Measurements from ENCODE around the gene CARD11.
A peak's percentile ranks its signal among the peaks of the same experiment; 100 is the strongest.
"Not testable (repeated sequence)": the region's sequence is repeated elsewhere in the genome, so short reads cannot be mapped to it uniquely, and the experiment has no call there.

The CARD11 gene

GRCh38 chr7:3055626-3056025, 12.0 kb upstream of the CARD11 start:
- H3K27ac ChIP-seq: no peak overlapping the region
- H3K4me1 ChIP-seq: peaks cover 0 to 4% (median 0%) of the 10 kb centered on the region in 4 donors
- H3K4me3 ChIP-seq: no peak overlapping the region
- H3K27me3 ChIP-seq: peaks cover 0 to 2% of the 10 kb centered on the region in 2 donors
- intact Hi-C loops (cut with DNase I; ENCODE audit: low total_unique reads): no loop called here
- no peak for DNase-seq
- TF ChIP-seq CTCF (IDR thresholded peaks at IDR 0.05): no peak
- no peaks in the 10 kb centered on the region for H3K36me3 ChIP-seq
- peaks cover 0 to 9% (median 7%) of the 10 kb centered on the region in 3 donors for H3K9me3 ChIP-seq

GRCh38 chr7:3042861-3043489, 692 bp downstream of the CARD11 start:
- Histone ChIP-seq H3K4me3 (peak overlapping the region in 1 of 2 donors; percentile 29), H3K27ac (no peak overlapping the region), H3K4me1 (peaks cover 0 to 6% (median 2%) of the 10 kb centered on the region in 4 donors), H3K9me3 (no peaks in the 10 kb centered on the region), H3K36me3 (no peaks in the 10 kb centered on the region), H3K27me3 (peaks cover 0 to 23% of the 10 kb centered on the region in 2 donors)
- intact Hi-C loops (cut with DNase I; ENCODE audit: low total_unique reads): no loop called here
- DNase-seq: no peak
- no peak for TF ChIP-seq CTCF (IDR thresholded peaks at IDR 0.05)

GRCh38 chr7:3041986-3042675, 1.5 kb downstream of the CARD11 start:
- Histone ChIP-seq H3K27ac (no peak overlapping the region), H3K4me1 (peaks cover 0 to 6% (median 2%) of the 10 kb centered on the region in 4 donors), H3K9me3 (no peaks in the 10 kb centered on the region), H3K4me3 (no peak overlapping the region), H3K27me3 (peaks cover 0 to 23% of the 10 kb centered on the region in 2 donors), H3K36me3 (no peaks in the 10 kb centered on the region)
- DNase-seq: no peak
- TF ChIP-seq CTCF (IDR thresholded peaks at IDR 0.05): no peak
- intact Hi-C loops (cut with DNase I; ENCODE audit: low total_unique reads): no loop called here

GRCh38 chr7:3039787-3040186, 3.9 kb downstream of the CARD11 start:
- intact Hi-C loops (cut with DNase I; ENCODE audit: low total_unique reads): no loop called here
- no peak for DNase-seq
- Histone ChIP-seq H3K27ac (no peak overlapping the region), H3K4me1 (peaks cover 0 to 6% (median 2%) of the 10 kb centered on the region in 4 donors), H3K9me3 (no peaks in the 10 kb centered on the region), H3K27me3 (peaks cover 0 to 20% of the 10 kb centered on the region in 2 donors), H3K36me3 (no peaks in the 10 kb centered on the region), H3K4me3 (no peak overlapping the region)
- no peak for TF ChIP-seq CTCF (IDR thresholded peaks at IDR 0.05)

GRCh38 chr7:3038011-3038410, 5.7 kb downstream of the CARD11 start:
- intact Hi-C loops (cut with DNase I; ENCODE audit: low total_unique reads); DNase-seq; H3K27ac ChIP-seq; H3K4me3 ChIP-seq; H3K4me1 ChIP-seq; H3K36me3 ChIP-seq; H3K27me3 ChIP-seq; H3K9me3 ChIP-seq: not testable (repeated sequence)

- H3K27me3 ChIP-seq: no peaks in the 10 kb centered on the region
- no peaks in the 10 kb centered on the region for H3K4me1 ChIP-seq
- H3K36me3 ChIP-seq: no peaks in the 10 kb centered on the region
- no peak overlapping the region for H3K27ac ChIP-seq
- no peak for DNase-seq
- H3K9me3 ChIP-seq: no peaks in the 10 kb centered on the region
- intact Hi-C loops (cut with DNase I; ENCODE audit: low total_unique reads): no loop called here
- TF ChIP-seq CTCF (IDR thresholded peaks at IDR 0.05): no peak
- no peak overlapping the region for H3K4me3 ChIP-seq
Observed at GRCh38 chr7:3037259-3037658, 6.4 kb downstream of the CARD11 start.
